Right lobe of liver (tissue), 6 donors: ENCODE measurements around the gene FGF4. TPM values are rescaled to one million over a fixed set of nuclear protein-coding genes. Genes with fewer than 3 reads are reported as not detected.
A peak's percentile ranks its signal among the peaks of the same experiment; 100 is the strongest.

Source experiments
- ATAC-seq, 4 donors: fragments of 200-7000 bp; cut with Tn5 transposase; one replicate each; pipeline ENCODE4 v1.9.1; 2020; ENCODE audit warnings: mild to moderate bottlenecking in 4 of 4, moderate library complexity in 4 of 4
- DNase-seq, 3 donors: peaks; one replicate each; pipeline ENCODE4 v3.0.0-alpha.2; 2020
- H3K27ac ChIP-seq, 3 donors: fragments of 200-600 bp; one replicate each; pipeline ENCODE4 v1.8.0; 2022
- H3K27me3 ChIP-seq, 2 donors: fragments of 200-600 bp; one replicate each; pipeline ENCODE4 v1.8.0; 2022
- H3K36me3 ChIP-seq, 4 donors: fragments of 200-600 bp; sonication (generic) in 1 of 4; one replicate each; pipeline versions ENCODE4 v1.5.1 to v1.8.0; 2017 to 2022; ENCODE audit warnings: control low read depth in 1 of 4
- H3K4me1 ChIP-seq, 4 donors: fragments of 200-600 bp; sonication (generic) in 1 of 4; one replicate each; pipeline versions ENCODE4 v1.5.1 to v1.8.0; 2017 to 2022; ENCODE audit warnings: control low read depth in 1 of 4
- H3K4me3 ChIP-seq, 3 donors: fragments of 200-600 bp; one replicate each; pipeline ENCODE4 v1.8.0; 2022
- H3K9me3 ChIP-seq, 4 donors: fragments of 200-600 bp; sonication (generic) in 1 of 4; one replicate each; pipeline versions ENCODE4 v1.5.1 to v1.8.0; 2017 to 2022; ENCODE audit warnings: control low read depth in 1 of 4
- CTCF ChIP-seq, 4 donors: fragments of 200-600 bp in 3 of 4; fragments of 450-650 bp in 1 of 4; IDR thresholded peaks; one replicate each; pipeline versions ENCODE4 v1.5.1 to v1.8.0; 2016 to 2022; ENCODE audit warnings: antibody characterized with exemption in 4 of 4, mild to moderate bottlenecking in 2 of 4
- POLR2A ChIP-seq: fragments of 450-650 bp; IDR thresholded peaks from one replicate; pipeline ENCODE4 v1.6.1; 2017; ENCODE audit warnings: antibody characterized with exemption, mild to moderate bottlenecking
- WGBS: methylation state at CpG from one replicate; pipeline ENCODE4 v1.1.6; 2018; ENCODE audit warnings: low coverage, low lambda C conversion rate; ENCODE audit not compliant: insufficient coverage; ENCODE audit errors: missing lambda C conversion rate; 5-methylcytosine and 5-hydroxymethylcytosine counted together
- intact Hi-C, 2 donors: fragments of 100-400 bp; cut with DNase I; formaldehyde crosslinking; loops; one replicate each; pipeline versions ENCODE4 v1.11.2 to v1.14.1; 2022
- total RNA-seq, 6 experiments: library from RNA; depleted of rRNA in 2 of 6; stranded (reverse); fragments of >200 nt in 2 of 6; fragmentation: NEBNext Ultra II Directional in 3 of 6; extraction: Animal tissue kit (Norgen Biotek cat#: 25700) in 3 of 6; gene quantifications; one replicate each; pipeline versions ENCODE4 v1.1.0 to v1.2.4, GENCODE V29; 2016 to 2023
- donor health status: DM: no; HTN: yes; CAD: no.
- donor health status: DM: no; HTN: no; CAD: no.
- donor health status: DM: no; HTN: no; CAD: no.
- donor health status: DM: no; HTN: yes; CAD: no.
- donor health status: DM: no; HTN: yes; CAD: no.

Gene FGF4
- total RNA-seq, 6 experiments from 2014 or later = not detected

GRCh38 chr11:69800278-69800677 is 25.1 kb upstream of the FGF4 start:
- Histone ChIP-seq H3K36me3 (no peaks in the 10 kb centered on the region), H3K27me3 (no peaks in the 10 kb centered on the region), H3K4me1 (no peaks in the 10 kb centered on the region), H3K4me3 (no peak overlapping the region), H3K9me3 (no peaks in the 10 kb centered on the region), H3K27ac (no peak overlapping the region)
- 89% methylated on average over 3 of the region's 5 CpGs for WGBS
- intact Hi-C loops = no loop called here
- no peak for ATAC-seq
- no peak for DNase-seq
- TF ChIP-seq POLR2A (no peak), CTCF (IDR thresholded peaks at IDR 0.05) (no peak)

DNA sequence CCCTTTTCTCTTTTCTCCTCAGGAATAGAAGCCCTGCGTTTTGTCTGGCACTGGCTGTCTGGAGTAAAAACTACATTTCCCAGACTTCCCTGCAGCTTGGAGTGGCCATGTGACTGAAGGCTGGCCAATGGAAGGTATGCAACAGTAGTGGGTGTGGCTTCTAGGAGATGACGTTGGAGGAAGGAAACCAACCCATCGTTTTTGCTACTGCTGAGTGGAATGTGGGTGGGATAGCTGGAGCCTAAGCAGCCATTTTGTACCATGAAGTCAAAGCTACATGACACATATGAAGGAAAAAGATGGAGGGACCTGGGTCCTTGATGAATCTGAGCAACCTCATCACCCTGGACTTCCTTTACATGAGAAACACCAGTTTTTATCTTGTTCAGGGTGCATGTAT is 24.4 kb upstream of the FGF4 start:
- ATAC-seq (peak; percentile 26 to 55 (median 44)), DNase-seq (no peak)
- no peak overlapping the region for H3K27ac ChIP-seq
- no peaks in the 10 kb centered on the region for H3K4me1 ChIP-seq
- no peak for TF ChIP-seq CTCF (IDR thresholded peaks at IDR 0.05)
- TF ChIP-seq POLR2A = no peak
- no peak overlapping the region for H3K4me3 ChIP-seq
- no peaks in the 10 kb centered on the region for H3K9me3 ChIP-seq
- intact Hi-C loops = no loop called here
- 0% methylated on average over 2 of the region's 3 CpGs for WGBS
- H3K36me3 ChIP-seq = no peaks in the 10 kb centered on the region
- no peaks in the 10 kb centered on the region for H3K27me3 ChIP-seq

DNA sequence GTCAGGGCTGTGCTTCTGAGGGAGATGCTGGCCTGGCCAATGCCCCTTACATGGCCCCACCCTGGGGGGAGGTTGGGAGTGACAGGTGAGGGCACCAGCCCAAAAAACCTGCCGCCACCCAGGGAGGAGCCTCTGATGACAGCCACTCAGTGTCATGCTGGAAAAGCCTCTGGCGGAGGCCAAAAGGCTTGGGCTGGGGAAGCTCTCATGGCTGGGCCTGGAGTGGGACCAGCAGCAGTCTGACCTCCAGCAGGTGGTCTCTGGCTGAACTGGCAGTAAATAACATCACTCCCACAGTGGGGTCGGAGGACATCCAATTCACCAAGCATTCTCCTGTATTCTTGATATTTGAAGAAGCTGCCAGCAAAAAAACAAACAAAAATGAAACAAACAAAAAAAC is 24.0 kb upstream of the FGF4 start:
- peak in 1 of 3 donors; percentile 46 for DNase-seq
- H3K4me1 ChIP-seq = no peaks in the 10 kb centered on the region
- no peak overlapping the region for H3K27ac ChIP-seq
- no peaks in the 10 kb centered on the region for H3K36me3 ChIP-seq
- H3K27me3 ChIP-seq = no peaks in the 10 kb centered on the region
- intact Hi-C loops = no loop called here
- ATAC-seq = no peak
- no peaks in the 10 kb centered on the region for H3K9me3 ChIP-seq
- H3K4me3 ChIP-seq = no peak overlapping the region
- WGBS = no CpG with 5 or more reads among the region's 3 CpGs
- TF ChIP-seq POLR2A (no peak), CTCF (IDR thresholded peaks at IDR 0.05) (no peak)

GRCh38 chr11:69797737-69798528 is 22.8 kb upstream of the FGF4 start:
- intact Hi-C loops = no loop called here
- Histone ChIP-seq H3K27ac (no peak overlapping the region), H3K4me1 (no peaks in the 10 kb centered on the region), H3K4me3 (no peak overlapping the region), H3K36me3 (no peaks in the 10 kb centered on the region), H3K27me3 (no peaks in the 10 kb centered on the region), H3K9me3 (no peaks in the 10 kb centered on the region)
- 74% methylated on average over 5 of the region's 14 CpGs for WGBS
- TF ChIP-seq POLR2A = no peak
- no peak for TF ChIP-seq CTCF (IDR thresholded peaks at IDR 0.05)
- ATAC-seq (no peak), DNase-seq (peak in 1 of 3 donors; percentile 50)
